OCI-M2 (cell line): Measurements from ENCODE around the gene CHL1.

ENCODE experiments used
- DNase-seq: peaks from one replicate; lab custom pipeline; 2025; ENCODE audit not compliant: unreplicated experiment; lab: John Stamatoyannopoulos, UW

Gene CHL1, protein sequence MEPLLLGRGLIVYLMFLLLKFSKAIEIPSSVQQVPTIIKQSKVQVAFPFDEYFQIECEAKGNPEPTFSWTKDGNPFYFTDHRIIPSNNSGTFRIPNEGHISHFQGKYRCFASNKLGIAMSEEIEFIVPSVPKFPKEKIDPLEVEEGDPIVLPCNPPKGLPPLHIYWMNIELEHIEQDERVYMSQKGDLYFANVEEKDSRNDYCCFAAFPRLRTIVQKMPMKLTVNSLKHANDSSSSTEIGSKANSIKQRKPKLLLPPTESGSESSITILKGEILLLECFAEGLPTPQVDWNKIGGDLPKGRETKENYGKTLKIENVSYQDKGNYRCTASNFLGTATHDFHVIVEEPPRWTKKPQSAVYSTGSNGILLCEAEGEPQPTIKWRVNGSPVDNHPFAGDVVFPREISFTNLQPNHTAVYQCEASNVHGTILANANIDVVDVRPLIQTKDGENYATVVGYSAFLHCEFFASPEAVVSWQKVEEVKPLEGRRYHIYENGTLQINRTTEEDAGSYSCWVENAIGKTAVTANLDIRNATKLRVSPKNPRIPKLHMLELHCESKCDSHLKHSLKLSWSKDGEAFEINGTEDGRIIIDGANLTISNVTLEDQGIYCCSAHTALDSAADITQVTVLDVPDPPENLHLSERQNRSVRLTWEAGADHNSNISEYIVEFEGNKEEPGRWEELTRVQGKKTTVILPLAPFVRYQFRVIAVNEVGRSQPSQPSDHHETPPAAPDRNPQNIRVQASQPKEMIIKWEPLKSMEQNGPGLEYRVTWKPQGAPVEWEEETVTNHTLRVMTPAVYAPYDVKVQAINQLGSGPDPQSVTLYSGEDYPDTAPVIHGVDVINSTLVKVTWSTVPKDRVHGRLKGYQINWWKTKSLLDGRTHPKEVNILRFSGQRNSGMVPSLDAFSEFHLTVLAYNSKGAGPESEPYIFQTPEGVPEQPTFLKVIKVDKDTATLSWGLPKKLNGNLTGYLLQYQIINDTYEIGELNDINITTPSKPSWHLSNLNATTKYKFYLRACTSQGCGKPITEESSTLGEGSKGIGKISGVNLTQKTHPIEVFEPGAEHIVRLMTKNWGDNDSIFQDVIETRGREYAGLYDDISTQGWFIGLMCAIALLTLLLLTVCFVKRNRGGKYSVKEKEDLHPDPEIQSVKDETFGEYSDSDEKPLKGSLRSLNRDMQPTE (N-terminal part only)

DNA sequence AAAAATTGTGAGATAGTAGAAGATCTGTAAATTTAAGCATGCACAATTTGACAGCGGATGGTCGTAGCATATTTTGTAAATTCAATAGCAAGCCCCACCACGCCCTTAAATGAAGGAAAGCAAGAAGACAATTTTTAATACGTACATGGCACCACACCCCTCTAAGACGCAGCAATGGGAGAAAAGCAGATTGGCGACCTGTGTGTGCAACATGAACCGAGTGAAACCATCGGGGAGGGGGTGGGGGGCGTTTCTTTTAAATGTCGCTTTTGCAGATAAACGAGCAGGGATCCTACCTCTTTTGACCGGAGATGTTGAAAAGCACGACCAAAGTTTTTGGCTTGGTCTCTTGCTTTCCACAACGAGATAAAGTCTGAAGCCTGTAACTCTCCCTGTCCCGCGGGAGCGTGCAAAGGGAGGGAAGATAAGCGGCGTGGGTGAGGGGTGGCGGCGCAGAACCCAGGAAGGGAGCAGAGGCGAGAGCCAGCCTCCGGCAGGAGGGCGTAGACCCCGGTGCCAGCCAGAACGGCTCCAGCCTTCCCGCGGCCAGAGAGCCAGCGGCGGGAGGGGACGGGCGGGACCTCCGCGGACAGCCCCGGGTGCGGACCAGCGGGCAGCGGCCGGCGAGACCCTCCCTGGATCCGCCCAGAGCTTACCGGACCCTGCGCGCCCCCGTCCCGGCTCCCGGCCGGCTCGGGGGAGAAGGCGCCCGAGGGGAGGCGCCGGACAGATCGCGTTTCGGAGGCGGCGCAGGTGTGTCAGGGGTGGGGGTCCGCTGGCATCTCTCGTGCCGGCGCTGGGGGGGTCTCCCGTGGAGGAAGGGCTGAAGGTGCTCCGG lies at the start of gene CHL1:
Gene CHL1 (plus strand): TSS at position 453 of the 838 bp plus-strand sequence. CDS start 123,014 bp downstream, outside the sequence.
- DNase-seq: no peak

DNA sequence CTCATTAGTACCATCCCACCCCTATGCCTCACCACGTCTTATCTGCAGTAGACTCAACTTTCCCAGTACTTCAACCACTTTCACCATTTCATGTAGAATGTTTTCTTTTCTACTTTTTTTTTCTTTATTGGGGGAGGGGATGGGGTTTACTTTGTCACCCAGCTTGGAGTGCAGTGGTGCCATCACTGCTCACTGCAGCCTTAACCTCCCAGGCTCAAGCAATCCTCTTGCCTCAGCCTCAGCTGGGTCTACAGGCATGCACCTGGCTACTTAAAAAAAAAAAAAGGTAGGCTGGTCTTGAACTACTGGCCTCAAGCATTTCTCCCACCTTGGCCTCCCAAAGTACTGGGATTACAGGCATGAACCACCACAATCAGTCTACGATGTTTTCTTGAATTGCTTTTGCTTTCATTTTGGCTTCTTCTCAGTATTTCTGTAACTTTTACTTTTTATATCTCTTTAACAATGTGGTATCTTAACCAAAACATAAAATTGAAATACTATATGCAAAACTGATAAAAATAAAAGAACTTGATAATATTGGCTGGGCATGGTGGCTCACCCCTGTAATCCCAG lies 44.9 kb upstream of the CHL1 start:
- no peak for DNase-seq

DNA sequence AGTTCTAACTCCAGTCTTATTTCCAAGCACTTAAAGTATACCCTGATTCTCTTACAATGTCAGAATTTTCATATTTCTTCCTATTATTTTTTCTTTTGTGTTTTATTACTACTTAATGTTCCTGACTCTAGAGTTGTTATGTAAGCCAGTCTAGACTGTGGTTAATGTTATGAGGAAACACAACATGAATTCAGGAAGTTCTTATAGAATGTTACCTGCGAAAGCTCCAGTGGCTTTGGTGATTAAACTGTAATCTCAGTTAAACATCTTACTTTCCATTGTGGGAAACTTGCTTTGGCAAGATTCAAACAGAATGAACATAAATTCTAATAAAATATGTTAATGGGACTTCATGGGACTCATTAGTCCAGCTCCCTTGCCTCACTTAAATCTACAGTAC lies 36.6 kb upstream of the CHL1 start:
- no peak for DNase-seq

DNA sequence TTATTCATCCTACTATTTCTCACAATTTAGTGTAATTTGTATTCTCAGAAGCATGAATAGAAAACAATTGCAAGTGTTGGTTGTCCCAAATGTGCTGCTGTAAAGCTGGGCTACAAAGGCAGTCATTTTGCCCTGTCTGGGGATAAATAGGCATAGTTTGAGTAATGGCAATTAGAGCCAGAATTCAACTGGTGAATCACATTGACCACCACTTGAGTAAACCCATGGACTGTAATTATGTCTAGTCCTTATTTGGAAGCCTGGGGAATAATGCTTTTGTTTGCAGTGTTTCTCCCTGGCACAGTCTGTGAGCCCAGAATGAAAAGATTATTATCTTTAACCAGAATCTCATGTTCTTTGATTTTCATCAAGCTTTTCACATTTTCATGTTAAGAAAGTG lies 30.5 kb upstream of the CHL1 start:
- no peak for DNase-seq

DNA sequence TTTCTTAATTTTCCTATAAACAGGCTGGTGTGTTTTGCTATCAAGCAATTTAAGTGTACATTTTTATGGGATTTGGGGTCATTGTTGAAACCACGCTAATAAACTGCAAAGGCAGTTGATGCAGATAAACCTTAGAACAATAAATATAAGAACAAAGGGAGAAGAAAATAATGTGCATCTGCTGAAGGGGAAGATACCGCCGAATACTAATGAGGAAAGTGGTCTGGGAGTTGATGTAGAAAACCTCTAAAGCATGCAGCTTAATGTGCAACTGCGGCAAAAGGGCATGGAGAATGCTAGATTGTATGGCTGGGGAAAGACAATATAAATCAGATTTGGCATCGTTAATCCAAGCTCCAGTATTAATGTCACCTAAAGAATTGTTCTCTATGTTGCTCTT lies 29.8 kb upstream of the CHL1 start:
- DNase-seq: no peak

DNA sequence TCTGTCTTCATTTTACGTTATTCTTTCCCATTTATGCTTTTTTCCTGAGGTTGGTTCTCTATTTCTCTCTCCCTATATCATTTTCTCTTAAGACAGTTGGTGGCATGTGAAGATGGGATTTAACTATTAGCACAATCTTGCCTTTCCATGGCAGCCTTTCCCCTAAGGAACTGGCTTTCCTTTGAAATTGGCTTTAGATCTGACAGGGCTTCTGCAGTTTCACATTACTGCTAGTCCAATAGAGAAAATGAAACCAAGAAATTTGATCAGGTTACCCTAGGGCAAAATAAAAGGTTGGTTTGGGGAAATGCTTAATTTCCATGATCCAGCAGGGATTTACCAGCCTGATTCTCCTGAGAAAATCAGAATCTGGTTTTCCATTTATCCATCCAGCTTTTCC lies 22.7 kb upstream of the CHL1 start:
- DNase-seq: no peak

DNA sequence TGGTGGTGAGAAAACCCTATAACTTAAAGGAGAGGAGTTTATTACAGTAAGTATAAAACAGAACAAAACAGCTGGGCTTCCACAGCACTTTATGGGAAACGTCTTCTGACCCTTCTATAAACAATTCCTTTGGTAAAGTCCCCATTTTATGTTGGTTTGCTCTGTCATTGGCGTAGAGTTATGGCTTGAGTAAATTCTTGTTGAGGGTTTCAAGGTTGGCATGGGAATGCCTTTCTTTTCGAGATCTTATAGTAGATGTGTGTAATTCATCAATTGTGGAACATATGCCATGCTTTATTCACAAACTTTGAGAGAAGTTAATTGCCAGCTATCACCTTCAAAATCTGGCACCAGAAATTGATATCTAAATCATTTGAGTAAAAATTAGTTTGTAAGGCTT lies 11.6 kb upstream of the CHL1 start:
- DNase-seq: no peak

DNA sequence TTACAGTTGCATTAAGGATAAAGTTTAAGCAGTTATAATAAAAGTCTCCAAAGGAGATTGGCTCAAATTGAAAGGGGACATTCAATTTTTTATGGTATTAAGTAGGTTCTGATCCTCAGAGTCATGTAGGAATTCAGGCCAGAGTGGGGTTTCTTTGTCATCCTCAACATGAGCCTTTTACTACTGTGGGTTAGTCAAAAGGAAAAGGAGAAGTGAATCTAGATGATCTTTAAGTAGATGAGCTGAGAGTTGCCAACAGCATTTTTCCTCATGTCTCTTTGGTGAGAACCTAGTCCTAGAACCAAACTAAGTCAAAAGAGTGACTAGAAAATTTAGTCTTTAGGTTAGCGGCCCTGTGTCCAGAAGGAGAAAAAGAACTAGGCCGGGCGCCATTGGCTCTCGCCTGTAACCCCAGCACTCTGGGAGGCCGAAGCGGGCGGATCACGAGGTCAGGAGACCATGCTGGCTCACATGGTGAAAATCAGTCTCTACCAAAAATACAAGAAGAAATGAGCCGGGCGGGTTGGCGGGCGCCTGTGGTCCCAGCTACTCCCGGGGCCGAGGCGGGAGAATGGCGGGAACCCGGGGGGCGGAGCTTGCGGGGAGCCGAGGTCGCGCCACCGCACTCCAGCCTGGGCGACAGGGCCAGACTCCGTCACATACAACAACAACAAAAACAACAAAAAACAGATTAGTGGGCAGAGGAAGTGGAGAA lies 4.2 kb upstream of the CHL1 start:
- DNase-seq: no peak

DNA sequence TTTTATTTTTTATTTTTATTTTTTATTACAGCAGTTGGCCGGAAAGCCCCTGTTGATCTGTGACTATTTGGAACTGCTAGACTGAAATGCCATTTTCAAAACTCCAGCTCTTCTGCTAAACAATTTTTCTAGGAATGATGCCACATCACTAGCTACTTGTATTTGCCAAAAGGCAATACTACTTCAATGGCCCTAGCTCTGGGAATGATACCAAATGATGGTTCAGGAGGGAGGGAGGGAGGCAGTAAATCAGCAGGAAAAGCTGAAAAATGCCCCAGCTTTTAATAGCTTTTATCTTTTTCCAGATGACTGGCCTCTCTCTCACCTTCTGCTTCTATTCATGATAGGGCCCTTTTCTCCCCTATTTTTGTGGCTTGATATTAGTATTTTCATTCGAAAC lies 2.6 kb upstream of the CHL1 start:
- no peak for DNase-seq

DNA sequence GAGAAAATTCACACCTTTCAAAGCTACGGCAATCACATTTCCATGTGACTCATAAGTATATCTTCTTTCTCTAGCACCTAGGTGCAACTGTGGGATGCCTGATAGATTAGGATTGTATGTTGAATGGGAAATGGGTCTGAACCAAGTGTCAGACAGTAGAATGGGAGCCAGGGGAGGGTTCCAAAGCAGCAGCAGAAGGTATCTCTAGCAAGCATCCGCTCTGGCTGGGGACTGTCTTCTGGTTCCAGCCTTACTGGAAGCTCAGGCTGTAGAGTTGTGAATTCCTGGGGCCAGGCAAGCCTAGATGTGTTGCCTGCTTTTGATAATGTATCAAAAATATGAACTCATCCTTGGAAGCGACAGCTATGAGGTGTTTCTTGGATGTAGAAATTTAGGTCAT lies 2.1 kb upstream of the CHL1 start:
- DNase-seq: no peak

DNA sequence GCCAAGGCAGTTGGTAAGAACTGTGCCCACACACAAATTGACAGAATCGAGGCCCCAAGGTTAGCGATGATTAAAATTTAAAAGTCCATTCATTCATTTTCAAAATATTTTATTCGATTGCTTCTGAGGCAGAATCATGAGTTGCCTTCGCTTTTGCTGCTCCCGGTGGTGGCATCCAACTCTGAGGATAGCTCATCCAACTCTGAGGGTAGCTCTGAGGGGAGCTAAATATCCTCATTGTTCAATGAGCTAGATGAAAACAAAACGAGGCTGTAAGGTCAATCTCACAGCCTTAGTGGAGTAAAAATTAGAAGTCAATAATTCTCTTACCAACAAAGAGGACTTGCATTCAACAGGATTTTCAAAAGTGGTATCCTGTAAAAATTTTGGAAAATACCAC lies 897 bp upstream of the CHL1 start:
- DNase-seq: no peak

DNA sequence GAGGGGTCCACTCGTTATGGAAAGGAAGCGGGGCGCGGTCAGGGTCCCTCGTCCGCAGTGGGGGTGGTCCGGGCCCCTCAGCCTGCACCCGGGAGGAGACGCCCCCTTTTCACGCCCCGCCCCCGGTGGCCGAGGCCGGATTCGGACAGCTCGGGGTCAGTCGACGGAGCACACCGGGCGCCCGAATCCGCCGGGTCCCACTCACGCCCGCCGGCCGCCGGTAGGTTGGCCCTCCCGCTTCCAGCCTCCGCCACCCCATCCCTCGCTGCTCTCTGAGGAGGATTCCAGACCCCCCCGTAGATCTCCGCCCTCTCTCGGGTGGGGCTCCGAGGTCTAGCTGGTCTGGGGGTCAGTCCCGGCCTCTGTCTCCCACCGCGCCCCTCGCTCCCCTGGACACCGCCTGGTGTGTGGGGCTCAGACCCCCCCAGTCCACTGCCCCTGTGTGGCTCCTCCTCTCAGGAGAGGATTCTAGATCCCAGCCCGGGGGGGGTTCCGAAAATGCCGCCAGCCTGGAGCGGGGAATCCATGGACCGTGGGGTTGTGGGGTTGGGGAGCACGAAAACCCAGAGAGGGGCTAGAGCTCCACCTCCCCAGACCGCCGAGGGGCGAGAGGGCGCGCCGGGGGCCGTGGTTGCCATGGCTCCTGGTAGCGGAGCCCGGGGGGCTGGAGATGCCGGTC lies 725 bp downstream of the CHL1 start:
- no peak for DNase-seq

DNA sequence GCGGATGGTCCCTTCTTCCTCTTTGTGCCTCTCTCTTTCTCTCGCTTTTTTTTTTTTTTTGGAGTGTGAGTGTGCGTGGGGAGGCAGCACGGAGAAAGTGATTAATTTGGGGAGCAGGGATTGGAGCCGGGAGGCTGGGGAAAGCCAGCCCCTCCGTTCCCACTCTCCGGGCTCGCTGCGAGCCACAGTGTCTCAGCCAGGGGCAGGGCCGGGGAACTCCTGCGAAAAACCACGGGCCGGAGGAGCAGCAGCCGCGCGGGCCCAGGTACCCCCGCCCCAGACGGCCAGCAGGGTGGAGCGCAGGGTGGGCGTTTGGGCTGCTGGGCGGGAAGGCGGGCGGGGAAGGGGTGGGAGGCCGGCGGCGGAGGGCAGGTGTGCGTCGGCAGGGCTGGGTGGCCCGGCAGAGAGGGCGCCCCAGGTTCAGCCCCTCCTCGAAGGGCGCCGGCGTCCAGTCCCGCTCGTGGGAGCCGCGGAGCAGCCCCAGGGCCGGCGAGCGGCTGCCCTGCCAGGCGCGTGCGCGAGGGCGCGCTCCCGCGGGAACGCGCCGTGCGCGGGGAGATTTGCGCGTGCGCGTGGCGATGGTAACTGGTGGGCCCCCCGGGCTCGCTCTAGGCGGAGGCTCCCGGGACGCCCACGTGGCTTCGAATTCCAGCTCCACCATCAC lies 1.4 kb downstream of the CHL1 start:
- no peak for DNase-seq

DNA sequence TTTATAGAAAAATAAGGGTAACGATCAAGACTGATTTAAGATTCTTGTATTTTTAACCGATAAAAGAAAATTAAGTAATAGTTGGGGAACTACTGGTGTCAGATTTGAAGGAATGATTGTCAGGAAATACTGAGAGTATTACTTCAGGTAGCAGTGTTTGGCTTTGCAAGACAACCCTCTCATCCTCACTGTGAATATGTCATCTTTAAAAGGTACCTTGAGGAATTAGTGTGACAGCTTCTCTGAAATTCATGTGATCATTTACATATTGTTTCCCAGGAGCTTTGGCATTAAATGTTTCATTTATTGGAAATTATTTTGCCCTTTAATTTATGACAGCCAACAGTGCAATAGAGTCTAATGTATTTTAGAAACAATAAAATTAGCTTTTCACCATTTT lies 3.3 kb downstream of the CHL1 start:
- DNase-seq: no peak

DNA sequence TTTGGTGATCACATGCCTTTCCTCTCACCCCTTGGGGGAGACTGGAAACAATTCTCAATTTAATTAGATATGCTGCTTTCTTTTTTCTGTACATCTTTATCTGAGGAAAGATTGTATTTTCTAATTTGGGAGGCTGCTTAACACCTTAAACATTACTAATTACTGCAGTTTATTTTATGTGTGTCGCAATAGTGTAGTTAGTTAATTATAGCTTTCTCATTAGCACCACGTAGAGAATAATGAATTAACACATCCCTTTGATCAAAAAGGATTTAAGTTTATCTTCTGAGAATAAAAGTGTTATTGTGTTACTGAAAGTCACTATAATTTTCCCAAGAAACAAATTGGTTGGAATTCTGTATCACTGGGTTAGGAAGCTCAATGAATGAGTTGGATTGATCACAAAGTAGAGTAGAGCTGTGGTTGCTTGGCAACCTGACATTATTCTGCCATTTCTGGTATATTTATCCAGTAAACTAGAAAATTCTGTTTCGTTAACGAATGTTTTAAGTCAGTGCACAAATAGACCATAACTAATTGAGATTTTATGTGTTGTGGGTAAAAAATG lies 4.3 kb downstream of the CHL1 start:
- no peak for DNase-seq

DNA sequence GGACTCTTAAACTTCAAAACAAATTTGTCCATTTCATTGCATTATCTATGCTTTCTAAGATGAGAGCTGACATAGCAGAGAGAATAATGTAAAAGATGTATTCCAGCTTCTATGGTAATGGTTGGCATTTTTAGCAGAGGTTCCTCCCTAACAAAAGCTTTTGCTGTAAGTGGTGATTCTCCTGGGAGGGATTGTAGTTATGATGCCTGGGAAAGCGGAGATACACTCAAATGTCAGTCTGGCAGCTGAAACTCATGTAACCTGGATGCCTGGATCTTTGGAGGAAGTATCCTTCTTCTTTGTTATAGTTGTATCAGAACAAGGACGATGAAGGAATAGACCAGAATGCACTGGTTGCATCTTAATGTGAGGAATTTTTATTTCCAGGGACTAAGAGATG lies 7.5 kb downstream of the CHL1 start:
- no peak for DNase-seq

DNA sequence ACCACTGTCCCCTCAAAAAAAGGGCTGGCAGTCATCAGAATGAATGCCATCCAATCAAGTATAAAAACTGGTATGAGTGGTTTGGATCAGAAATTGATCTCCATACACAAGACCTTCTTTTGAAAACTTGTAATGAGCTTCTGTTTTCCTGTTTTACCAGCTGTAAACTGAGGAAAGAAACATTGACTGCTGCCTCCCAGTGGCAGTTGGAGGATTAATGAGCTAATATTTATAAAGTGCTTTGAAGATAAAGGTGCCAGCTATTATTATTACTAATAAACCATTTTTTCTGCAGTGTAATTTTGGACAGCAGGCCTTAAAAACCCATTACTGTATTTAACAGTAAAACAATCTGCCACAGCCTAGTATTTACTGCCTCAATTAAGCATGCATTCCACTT lies 11.4 kb downstream of the CHL1 start:
- DNase-seq: no peak

DNA sequence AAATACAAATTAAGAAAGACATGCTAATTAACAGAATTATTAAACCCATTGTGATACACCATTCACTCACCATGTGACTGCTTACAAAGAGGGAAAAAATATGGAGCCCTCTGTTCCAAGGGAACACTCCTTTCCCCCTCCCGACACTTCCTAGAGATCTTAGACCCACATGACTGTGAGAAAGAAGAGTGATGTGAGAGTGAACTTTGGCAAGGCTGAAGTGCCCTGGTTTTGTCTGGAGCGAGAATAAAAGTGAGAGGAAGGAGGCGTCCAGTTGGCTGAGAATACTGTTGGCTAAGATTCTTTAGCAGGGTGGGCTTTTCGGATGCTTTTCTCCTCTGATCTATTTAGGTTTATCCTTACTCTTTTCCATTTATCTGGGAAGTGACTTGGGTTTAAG lies 14.1 kb downstream of the CHL1 start:
- DNase-seq: no peak
